Transverse colon (tissue), 3 donors: Measurements from ENCODE around the gene METTL2B.
"Not testable (repeated sequence)": the region's sequence is repeated elsewhere in the genome, so short reads cannot be mapped to it uniquely, and the experiment has no call there.

ENCODE experiments used
- EP300 ChIP-seq: sonication (generic); formaldehyde crosslinking; IDR thresholded peaks from one replicate; pipeline ENCODE4 v1.6.1; 2017; ENCODE audit warnings: antibody characterized with exemption, low read depth
- TF ChIP-seq, protein P1 (sequence below), 5 experiments: fragments of 200-600 bp in 3 of 5; fragments of 450-650 bp in 2 of 5; sonication (generic) in 3 of 5; IDR thresholded peaks; 1 replicate in 2 of 5; 2 replicates in 3 of 5; pipeline ENCODE4 v1.5.1; 2016 to 2017; ENCODE audit warnings: antibody characterized with exemption in 5 of 5, inconsistent platforms in 3 of 5, mild to moderate bottlenecking in 2 of 5, moderate library complexity in 1 of 5

DNA sequence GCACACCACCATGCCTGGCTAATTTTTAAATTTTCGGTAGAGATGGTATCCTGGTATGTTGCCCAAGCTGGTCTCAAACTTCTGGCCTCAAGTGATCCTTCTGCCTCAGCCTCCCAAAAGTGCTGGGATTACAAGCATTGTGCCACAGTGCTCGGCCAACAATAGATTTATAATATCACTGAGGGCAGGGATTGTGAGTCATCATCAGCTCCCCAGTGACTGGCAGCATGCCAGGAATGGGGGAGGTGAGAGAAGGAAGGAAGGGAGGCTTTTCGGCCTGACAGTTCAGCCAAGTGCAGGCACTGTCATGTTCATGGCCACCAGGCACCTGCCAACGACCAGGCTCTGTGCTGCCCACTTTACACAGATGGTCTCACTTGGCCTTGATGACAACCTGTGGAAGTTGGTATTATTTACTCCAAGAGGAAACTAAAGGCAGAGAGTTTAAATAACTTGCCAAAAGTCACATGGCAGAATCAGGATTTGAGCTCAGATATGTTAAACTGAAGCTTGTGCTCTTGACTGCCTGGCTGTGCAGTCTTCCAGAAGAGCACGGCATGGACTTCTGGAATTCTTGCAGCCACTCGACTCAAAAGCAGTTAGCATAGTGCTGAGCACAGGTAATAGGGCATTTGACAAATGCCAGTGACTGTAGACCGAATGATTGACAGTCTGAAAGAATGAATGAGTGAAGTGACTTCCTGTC lies 46.8 kb downstream of the METTL2B start:
- TF ChIP-seq, protein P1, sequence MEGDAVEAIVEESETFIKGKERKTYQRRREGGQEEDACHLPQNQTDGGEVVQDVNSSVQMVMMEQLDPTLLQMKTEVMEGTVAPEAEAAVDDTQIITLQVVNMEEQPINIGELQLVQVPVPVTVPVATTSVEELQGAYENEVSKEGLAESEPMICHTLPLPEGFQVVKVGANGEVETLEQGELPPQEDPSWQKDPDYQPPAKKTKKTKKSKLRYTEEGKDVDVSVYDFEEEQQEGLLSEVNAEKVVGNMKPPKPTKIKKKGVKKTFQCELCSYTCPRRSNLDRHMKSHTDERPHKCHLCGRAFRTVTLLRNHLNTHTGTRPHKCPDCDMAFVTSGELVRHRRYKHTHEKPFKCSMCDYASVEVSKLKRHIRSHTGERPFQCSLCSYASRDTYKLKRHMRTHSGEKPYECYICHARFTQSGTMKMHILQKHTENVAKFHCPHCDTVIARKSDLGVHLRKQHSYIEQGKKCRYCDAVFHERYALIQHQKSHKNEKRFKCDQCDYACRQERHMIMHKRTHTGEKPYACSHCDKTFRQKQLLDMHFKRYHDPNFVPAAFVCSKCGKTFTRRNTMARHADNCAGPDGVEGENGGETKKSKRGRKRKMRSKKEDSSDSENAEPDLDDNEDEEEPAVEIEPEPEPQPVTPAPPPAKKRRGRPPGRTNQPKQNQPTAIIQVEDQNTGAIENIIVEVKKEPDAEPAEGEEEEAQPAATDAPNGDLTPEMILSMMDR (IDR thresholded peaks at IDR 0.05): not testable (repeated sequence)
- not testable (repeated sequence) for TF ChIP-seq EP300
